HepG2 (cell line): ENCODE measurements around the gene NLE1. TPM values are rescaled to one million over a fixed set of nuclear protein-coding genes. Genes with fewer than 3 reads are reported as not detected.

Experiments
- ATF7-NPFF ChIP-seq: sonication (generic); formaldehyde crosslinking; IDR thresholded peaks from 2 replicates; pipeline ENCODE4 v1.8.1; 2023; ENCODE audit warnings: mild to moderate bottlenecking, low read depth, missing genetic modification reagents, moderate library complexity
- GZF1 ChIP-seq: sonication (generic); formaldehyde crosslinking; IDR thresholded peaks from 2 replicates; pipeline ENCODE4 v1.5.1; 2020; ENCODE audit warnings: mild to moderate bottlenecking, missing genetic modification reagents
- KAT8 ChIP-seq: IDR thresholded peaks from 2 replicates; pipeline ENCODE4 v1.6.1; 2016; ENCODE audit warnings: missing genetic modification reagents, missing compliant biosample characterization
- MIER3 ChIP-seq: IDR thresholded peaks from 2 replicates; pipeline ENCODE4 v1.6.1; 2016; ENCODE audit warnings: missing compliant biosample characterization, borderline replicate concordance
- MTF2 ChIP-seq: sonication (generic); formaldehyde crosslinking; IDR thresholded peaks from 2 replicates; pipeline ENCODE4 v1.5.0; 2020; ENCODE audit warnings: missing genetic modification reagents, borderline replicate concordance
- NFIB ChIP-seq: sonication (generic); formaldehyde crosslinking; IDR thresholded peaks from 2 replicates; pipeline ENCODE4 v1.9.0; 2021; ENCODE audit warnings: missing genetic modification reagents, mild to moderate bottlenecking, borderline replicate concordance
- NFKBIZ ChIP-seq: IDR thresholded peaks from 2 replicates; pipeline ENCODE4 v1.6.1; 2018; ENCODE audit warnings: missing genetic modification reagents, missing compliant biosample characterization
- SRSF1 ChIP-seq: fragments of 200-400 bp; formaldehyde crosslinking; optimal IDR thresholded peaks from 2 replicates; pipeline ENCODE3; 2017; ENCODE audit warnings: mild to moderate bottlenecking, low read depth, low read length, moderate library complexity
- SRSF9 ChIP-seq: fragments of 200-400 bp; formaldehyde crosslinking; IDR thresholded peaks from 2 replicates; pipeline ENCODE4 v1.6.1; 2018; ENCODE audit warnings: borderline replicate concordance, mild to moderate bottlenecking, low read depth, low read length; ENCODE audit not compliant: insufficient read depth, poor library complexity, severe bottlenecking
- XRCC5 ChIP-seq: fragments of 200-400 bp; formaldehyde crosslinking; optimal IDR thresholded peaks from 2 replicates; pipeline ENCODE3; 2017; ENCODE audit warnings: mild to moderate bottlenecking, low read length
- ZFP36L1 ChIP-seq: sonication (generic); formaldehyde crosslinking; IDR thresholded peaks from 2 replicates; pipeline ENCODE4 v1.8.0; 2022; ENCODE audit warnings: mild to moderate bottlenecking, missing genetic modification reagents, moderate library complexity
- ZFP62 ChIP-seq: sonication (generic); formaldehyde crosslinking; IDR thresholded peaks from 2 replicates; pipeline ENCODE4 v1.4.0; 2020; ENCODE audit warnings: missing genetic modification reagents
- ZNF3 ChIP-seq: IDR thresholded peaks from 2 replicates; pipeline ENCODE4 v1.7.0; 2017; ENCODE audit warnings: inconsistent platforms
- ZNF350 ChIP-seq: sonication (generic); formaldehyde crosslinking; IDR thresholded peaks from 2 replicates; pipeline ENCODE4 v1.4.0; 2020; ENCODE audit warnings: mild to moderate bottlenecking, low read depth, missing genetic modification reagents, borderline replicate concordance
- ZNF670 ChIP-seq: sonication (generic); formaldehyde crosslinking; IDR thresholded peaks from 2 replicates; pipeline ENCODE4 v1.8.0; 2022; ENCODE audit warnings: mild to moderate bottlenecking, missing genetic modification reagents, borderline replicate concordance
- polyA plus RNA-seq, 8 experiments: library from polyadenylated mRNA; depleted of rRNA in 3 of 8; stranded (reverse) in 7 of 8; unstranded in 1 of 8; fragments of >200 nt; fragmentation: Illumina TruSeq in 4 of 8; extraction: Trizol in 4 of 8; gene quantifications; 2 replicates each; pipeline versions ENCODE4 v1.2.1 to v1.2.3, GENCODE V29; 2011 to 2016; ENCODE audit warnings: low read depth in 4 of 8, missing spikeins in 1 of 8, mixed read lengths in 1 of 8; ENCODE audit not compliant: insufficient read depth in 1 of 8
- total RNA-seq, 5 experiments: library from RNA; depleted of rRNA; stranded (reverse); fragments of >200 nt; fragmentation: Illumina TruSeq; extraction: Trizol; gene quantifications; 2 replicates each; pipeline ENCODE4 v1.2.3, GENCODE V29; 2016; ENCODE audit warnings: low read depth in 1 of 5
- TF ChIP-seq, protein P1 (sequence below): IDR thresholded peaks from 2 replicates; pipeline ENCODE4 v1.6.1; 2012; ENCODE audit warnings: low read depth, low read length, improper control_type of control experiment
- TF ChIP-seq, protein P2 (sequence below): sonication (generic); formaldehyde crosslinking; IDR thresholded peaks from 2 replicates; pipeline ENCODE4 v1.5.1; 2020; ENCODE audit warnings: missing genetic modification reagents, mild to moderate bottlenecking, borderline replicate concordance
- TF ChIP-seq, protein P3 (sequence below): sonication (generic); formaldehyde crosslinking; IDR thresholded peaks from 2 replicates; pipeline ENCODE4 v1.8.1; 2023; ENCODE audit warnings: mild to moderate bottlenecking, moderate library complexity, missing genetic modification reagents
- TF ChIP-seq, protein P4 (sequence below): sonication (generic); formaldehyde crosslinking; IDR thresholded peaks from 2 replicates; pipeline ENCODE4 v1.8.1; 2023; ENCODE audit warnings: mild to moderate bottlenecking, missing genetic modification reagents, borderline replicate concordance
- TF ChIP-seq, protein P5 (sequence below): sonication (generic); formaldehyde crosslinking; IDR thresholded peaks from 2 replicates; pipeline ENCODE4 v1.9.0; 2022; ENCODE audit warnings: missing genetic modification reagents, mild to moderate bottlenecking, borderline replicate concordance
- TF ChIP-seq, protein P6 (sequence below): sonication (generic); formaldehyde crosslinking; IDR thresholded peaks from 2 replicates; pipeline ENCODE4 v1.8.1; 2022; ENCODE audit warnings: mild to moderate bottlenecking, missing genetic modification reagents

The NLE1 gene
- total and polyA plus RNA-seq, 2 of the 13 experiments (the other 11 are each of a cell fraction or from before 2014, with no cell fraction given) = 20.3 to 34.5 TPM

DNA sequence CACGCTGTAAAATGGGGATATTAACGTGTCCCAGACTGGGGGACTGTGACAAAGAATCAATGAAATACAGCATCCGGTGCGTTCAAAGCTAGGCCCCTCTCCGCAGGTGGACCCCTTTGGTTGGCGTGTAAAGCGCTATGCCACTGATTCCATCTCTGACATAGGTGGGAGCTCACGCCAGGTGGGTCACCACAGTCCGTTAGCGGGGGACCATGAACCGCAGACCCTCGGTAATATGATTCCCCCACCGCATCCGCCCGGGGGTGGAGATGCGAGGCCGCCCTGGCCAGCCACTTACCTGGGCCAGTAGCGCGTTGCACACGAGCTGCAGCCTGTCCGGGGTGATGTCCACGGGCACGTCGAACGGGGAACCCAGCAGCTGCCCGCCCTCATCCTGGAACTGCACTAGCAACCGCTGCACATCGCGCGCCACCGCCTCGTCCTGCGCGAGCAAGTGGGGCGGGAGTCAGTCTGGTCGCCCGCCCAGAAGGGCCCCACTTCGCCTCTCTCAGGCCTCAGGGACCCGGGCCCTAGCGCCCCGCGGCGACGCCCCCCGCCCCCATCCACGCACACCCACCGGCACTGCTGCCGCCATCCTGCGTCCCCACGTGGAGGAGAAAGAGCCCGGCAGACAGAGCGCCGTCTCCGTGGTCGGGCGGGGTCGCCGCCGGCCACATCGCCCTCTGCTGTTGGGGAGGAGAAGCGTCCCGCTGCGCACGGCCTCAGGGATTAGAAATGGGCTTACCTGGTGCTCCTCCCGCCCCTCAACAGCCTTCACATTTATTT is at the start of gene NLE1 (continued):
- TF ChIP-seq, protein P1, sequence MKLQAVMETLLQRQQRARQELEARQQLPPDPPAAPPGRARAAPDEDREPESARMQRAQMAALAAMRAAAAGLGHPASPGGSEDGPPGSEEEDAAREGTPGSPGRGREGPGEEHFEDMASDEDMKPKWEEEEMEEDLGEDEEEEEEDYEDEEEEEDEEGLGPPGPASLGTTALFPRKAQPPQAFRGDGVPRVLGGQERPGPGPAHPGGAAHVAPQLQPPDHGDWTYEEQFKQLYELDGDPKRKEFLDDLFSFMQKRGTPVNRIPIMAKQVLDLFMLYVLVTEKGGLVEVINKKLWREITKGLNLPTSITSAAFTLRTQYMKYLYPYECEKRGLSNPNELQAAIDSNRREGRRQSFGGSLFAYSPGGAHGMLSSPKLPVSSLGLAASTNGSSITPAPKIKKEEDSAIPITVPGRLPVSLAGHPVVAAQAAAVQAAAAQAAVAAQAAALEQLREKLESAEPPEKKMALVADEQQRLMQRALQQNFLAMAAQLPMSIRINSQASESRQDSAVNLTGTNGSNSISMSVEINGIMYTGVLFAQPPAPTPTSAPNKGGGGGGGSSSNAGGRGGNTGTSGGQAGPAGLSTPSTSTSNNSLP = no peak
- peak; percentile 87 for TF ChIP-seq ZNF350 (CRISPR knock-in tag)
- TF ChIP-seq, protein P2, sequence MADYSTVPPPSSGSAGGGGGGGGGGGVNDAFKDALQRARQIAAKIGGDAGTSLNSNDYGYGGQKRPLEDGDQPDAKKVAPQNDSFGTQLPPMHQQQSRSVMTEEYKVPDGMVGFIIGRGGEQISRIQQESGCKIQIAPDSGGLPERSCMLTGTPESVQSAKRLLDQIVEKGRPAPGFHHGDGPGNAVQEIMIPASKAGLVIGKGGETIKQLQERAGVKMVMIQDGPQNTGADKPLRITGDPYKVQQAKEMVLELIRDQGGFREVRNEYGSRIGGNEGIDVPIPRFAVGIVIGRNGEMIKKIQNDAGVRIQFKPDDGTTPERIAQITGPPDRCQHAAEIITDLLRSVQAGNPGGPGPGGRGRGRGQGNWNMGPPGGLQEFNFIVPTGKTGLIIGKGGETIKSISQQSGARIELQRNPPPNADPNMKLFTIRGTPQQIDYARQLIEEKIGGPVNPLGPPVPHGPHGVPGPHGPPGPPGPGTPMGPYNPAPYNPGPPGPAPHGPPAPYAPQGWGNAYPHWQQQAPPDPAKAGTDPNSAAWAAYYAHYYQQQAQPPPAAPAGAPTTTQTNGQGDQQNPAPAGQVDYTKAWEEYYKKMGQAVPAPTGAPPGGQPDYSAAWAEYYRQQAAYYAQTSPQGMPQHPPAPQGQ = no peak
- no peak for TF ChIP-seq ZFP36L1 (CRISPR knock-in tag)
- TF ChIP-seq XRCC5 = peak; percentile 95
- TF ChIP-seq NFIB (CRISPR knock-in tag) = no peak
- TF ChIP-seq GZF1 (CRISPR knock-in tag) = 0 out of 2 replicates have a peak, but pooled peaks have one; percentile 45
- peak; percentile 90 for TF ChIP-seq KAT8
- TF ChIP-seq, protein P3, sequence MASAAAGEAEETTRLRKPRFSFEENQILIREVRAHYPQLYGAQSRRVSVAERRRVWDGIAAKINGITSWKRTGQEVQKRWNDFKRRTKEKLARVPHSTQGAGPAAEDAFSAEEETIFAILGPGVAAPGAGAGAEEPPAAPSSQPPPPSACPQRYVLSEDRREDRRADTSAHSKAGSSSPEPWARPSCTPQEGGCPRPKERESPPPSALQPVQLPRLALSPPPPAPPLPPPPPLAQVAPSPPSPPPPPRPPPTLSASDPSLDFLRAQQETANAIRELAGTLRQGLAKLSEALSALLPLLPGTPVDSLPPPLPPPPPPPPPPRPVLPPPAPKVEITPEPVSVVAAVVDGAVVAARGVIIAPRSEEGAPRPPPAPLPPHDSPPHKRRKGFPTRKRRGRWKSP = peak; percentile 66; the same call in 1 of the 2 replicates
- TF ChIP-seq ZNF670 (CRISPR knock-in tag) = no peak
- TF ChIP-seq MTF2 (CRISPR knock-in tag) = 0 out of 2 replicates have a peak, but pooled peaks have one; percentile 48
- TF ChIP-seq, protein P4, sequence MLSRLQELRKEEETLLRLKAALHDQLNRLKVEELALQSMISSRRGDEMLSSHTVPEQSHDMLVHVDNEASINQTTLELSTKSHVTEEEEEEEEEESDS = no peak
- TF ChIP-seq ZFP62 (CRISPR knock-in tag) = no peak
- TF ChIP-seq SRSF9 = no peak
- TF ChIP-seq, protein P5, sequence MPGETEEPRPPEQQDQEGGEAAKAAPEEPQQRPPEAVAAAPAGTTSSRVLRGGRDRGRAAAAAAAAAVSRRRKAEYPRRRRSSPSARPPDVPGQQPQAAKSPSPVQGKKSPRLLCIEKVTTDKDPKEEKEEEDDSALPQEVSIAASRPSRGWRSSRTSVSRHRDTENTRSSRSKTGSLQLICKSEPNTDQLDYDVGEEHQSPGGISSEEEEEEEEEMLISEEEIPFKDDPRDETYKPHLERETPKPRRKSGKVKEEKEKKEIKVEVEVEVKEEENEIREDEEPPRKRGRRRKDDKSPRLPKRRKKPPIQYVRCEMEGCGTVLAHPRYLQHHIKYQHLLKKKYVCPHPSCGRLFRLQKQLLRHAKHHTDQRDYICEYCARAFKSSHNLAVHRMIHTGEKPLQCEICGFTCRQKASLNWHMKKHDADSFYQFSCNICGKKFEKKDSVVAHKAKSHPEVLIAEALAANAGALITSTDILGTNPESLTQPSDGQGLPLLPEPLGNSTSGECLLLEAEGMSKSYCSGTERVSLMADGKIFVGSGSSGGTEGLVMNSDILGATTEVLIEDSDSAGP (CRISPR knock-in tag) = peak; percentile 91
- no peak for TF ChIP-seq SRSF1
- TF ChIP-seq, protein P6, sequence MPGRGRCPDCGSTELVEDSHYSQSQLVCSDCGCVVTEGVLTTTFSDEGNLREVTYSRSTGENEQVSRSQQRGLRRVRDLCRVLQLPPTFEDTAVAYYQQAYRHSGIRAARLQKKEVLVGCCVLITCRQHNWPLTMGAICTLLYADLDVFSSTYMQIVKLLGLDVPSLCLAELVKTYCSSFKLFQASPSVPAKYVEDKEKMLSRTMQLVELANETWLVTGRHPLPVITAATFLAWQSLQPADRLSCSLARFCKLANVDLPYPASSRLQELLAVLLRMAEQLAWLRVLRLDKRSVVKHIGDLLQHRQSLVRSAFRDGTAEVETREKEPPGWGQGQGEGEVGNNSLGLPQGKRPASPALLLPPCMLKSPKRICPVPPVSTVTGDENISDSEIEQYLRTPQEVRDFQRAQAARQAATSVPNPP (CRISPR knock-in tag) = no peak
- 0 out of 2 replicates have a peak, but pooled peaks have one; percentile 58 for TF ChIP-seq MIER3
- peak; percentile 91 for TF ChIP-seq ATF7-NPFF
- no peak for TF ChIP-seq ZNF3
- TF ChIP-seq NFKBIZ (CRISPR knock-in tag) = peak; percentile 66; the same call in 1 of the 2 replicates
